Measurements from ENCODE around the gene TBRG1.

The TBRG1 gene

DNA sequence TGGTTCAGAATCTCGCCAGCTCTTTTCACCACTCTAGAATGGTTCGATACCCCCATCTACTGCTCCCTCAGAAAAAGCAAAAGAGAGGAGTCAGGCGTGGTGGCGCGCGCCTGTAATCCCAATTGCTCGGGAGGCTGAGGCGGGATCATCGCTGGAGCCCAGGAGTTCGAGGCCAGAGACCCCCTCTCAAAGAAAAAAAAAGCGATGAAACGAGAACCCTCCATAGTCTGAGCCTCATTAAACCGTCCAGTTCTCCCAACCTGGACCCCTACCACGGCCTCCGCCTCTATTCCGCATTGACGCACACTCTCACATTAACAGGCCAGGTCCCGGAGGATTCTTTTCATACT lies 51.5 kb downstream of the TBRG1 start:
- Histone ChIP-seq H3K27me3 (ENCODE audit: insufficient read depth, low read depth) (no peaks in the 10 kb centered on the region), H3K79me2 (ENCODE audit: insufficient read depth, low read depth) (no peaks in the 10 kb centered on the region), H4K20me1 (ENCODE audit: insufficient read depth) (no peaks in the 10 kb centered on the region), H3K36me3 (ENCODE audit: insufficient read depth) (no peaks in the 10 kb centered on the region), H3K27ac (peak overlapping the region; percentile 32; the same call in 1 of the 2 replicates), H2AFZ (ENCODE audit: low read depth) (peak overlapping the region; percentile 38; the same call in 1 of the 2 replicates), H3K4me2 (peak overlapping the region; percentile 46), H3K9ac (peak overlapping the region; percentile 75), H3K4me3 (IDR thresholded peaks at IDR 0.05; ENCODE audit: insufficient read depth, low read depth, low read length) (no peak overlapping the region), H3K4me1 (ENCODE audit: low read depth, poor library complexity, severe bottlenecking) (peaks cover 34% of the 10 kb centered on the region)
- TF ChIP-seq, protein P1, sequence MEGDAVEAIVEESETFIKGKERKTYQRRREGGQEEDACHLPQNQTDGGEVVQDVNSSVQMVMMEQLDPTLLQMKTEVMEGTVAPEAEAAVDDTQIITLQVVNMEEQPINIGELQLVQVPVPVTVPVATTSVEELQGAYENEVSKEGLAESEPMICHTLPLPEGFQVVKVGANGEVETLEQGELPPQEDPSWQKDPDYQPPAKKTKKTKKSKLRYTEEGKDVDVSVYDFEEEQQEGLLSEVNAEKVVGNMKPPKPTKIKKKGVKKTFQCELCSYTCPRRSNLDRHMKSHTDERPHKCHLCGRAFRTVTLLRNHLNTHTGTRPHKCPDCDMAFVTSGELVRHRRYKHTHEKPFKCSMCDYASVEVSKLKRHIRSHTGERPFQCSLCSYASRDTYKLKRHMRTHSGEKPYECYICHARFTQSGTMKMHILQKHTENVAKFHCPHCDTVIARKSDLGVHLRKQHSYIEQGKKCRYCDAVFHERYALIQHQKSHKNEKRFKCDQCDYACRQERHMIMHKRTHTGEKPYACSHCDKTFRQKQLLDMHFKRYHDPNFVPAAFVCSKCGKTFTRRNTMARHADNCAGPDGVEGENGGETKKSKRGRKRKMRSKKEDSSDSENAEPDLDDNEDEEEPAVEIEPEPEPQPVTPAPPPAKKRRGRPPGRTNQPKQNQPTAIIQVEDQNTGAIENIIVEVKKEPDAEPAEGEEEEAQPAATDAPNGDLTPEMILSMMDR (conservative IDR thresholded peaks at IDR 0.05; ENCODE audit: low read depth, low read length) = no peak

GRCh38 chr11:124674571-124674970 lies 51.9 kb downstream of the TBRG1 start:
- Histone ChIP-seq H3K4me2 (peak overlapping the region; percentile 46), H3K27me3 (ENCODE audit: insufficient read depth, low read depth) (no peaks in the 10 kb centered on the region), H3K79me2 (ENCODE audit: insufficient read depth, low read depth) (no peaks in the 10 kb centered on the region), H3K4me3 (IDR thresholded peaks at IDR 0.05; ENCODE audit: insufficient read depth, low read depth, low read length) (no peak overlapping the region), H2AFZ (ENCODE audit: low read depth) (peak overlapping the region; percentile 38; the same call in 1 of the 2 replicates), H3K27ac (no peak overlapping the region), H3K9ac (peak overlapping the region; percentile 75; the same call in 1 of the 2 replicates), H4K20me1 (ENCODE audit: insufficient read depth) (no peaks in the 10 kb centered on the region), H3K4me1 (ENCODE audit: low read depth, poor library complexity, severe bottlenecking) (peaks cover 29% of the 10 kb centered on the region), H3K36me3 (ENCODE audit: insufficient read depth) (no peaks in the 10 kb centered on the region)
- TF ChIP-seq, protein P1 (conservative IDR thresholded peaks at IDR 0.05; ENCODE audit: low read depth, low read length) = no peak

DNA sequence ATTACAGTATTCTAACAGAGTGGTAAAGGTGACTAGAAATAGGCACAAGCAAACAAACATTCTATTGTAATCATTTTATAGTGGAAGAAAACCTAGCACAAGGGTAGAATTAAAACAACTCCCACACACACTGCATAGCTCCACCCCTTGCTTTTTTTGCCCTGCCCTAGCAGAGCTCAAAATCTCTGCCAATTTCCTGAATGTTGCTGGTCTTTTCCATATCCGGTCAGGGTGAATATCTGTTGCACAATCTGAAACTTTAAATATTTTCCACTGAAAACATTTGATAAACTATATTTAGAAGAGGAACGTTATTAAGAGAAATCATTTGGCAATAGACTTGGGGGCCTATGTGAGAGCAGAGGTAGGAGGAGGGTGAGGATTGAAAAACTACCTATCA lies 53.7 kb downstream of the TBRG1 start:
- no peak overlapping the region for H2AFZ ChIP-seq (ENCODE audit: low read depth)
- no peaks in the 10 kb centered on the region for H3K79me2 ChIP-seq (ENCODE audit: insufficient read depth, low read depth)
- H3K27ac ChIP-seq = no peak overlapping the region
- H3K4me2 ChIP-seq = no peak overlapping the region
- peaks cover 11% of the 10 kb centered on the region for H3K4me1 ChIP-seq (ENCODE audit: low read depth, poor library complexity, severe bottlenecking)
- H3K36me3 ChIP-seq (ENCODE audit: insufficient read depth) = no peaks in the 10 kb centered on the region
- H3K27me3 ChIP-seq (ENCODE audit: insufficient read depth, low read depth) = no peaks in the 10 kb centered on the region
- no peak overlapping the region for H3K4me3 ChIP-seq (IDR thresholded peaks at IDR 0.05; ENCODE audit: insufficient read depth, low read depth, low read length)
- TF ChIP-seq, protein P1 (conservative IDR thresholded peaks at IDR 0.05; ENCODE audit: low read depth, low read length) = no peak
- no peaks in the 10 kb centered on the region for H4K20me1 ChIP-seq (ENCODE audit: insufficient read depth)
- H3K9ac ChIP-seq = no peak overlapping the region

DNA sequence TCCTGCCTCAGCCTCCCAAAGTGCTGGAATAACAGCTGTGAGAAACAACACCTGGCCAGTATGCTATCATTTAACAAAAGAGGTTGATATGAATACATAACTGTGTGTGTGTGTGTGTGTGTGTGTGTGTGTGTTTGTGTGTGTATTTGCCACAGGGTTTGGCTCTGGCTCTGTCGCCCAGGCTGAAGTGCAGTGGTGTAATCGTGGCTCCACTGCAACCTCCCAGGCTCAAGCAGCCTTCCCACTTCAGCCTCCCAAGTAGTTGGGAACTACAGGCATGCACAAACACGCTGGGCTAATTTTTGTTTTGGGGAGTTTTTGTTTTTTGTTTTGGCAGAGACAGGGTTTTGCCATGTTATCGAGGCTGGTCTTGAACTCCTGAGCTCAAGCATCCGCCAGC lies 55.8 kb downstream of the TBRG1 start:
- Histone ChIP-seq H2AFZ (ENCODE audit: low read depth) (no peak overlapping the region), H3K27ac (no peak overlapping the region), H3K27me3 (ENCODE audit: insufficient read depth, low read depth) (no peaks in the 10 kb centered on the region), H4K20me1 (ENCODE audit: insufficient read depth) (no peaks in the 10 kb centered on the region), H3K79me2 (ENCODE audit: insufficient read depth, low read depth) (no peaks in the 10 kb centered on the region), H3K4me1 (ENCODE audit: low read depth, poor library complexity, severe bottlenecking) (peaks cover 6% of the 10 kb centered on the region), H3K4me2 (no peak overlapping the region), H3K4me3 (IDR thresholded peaks at IDR 0.05; ENCODE audit: insufficient read depth, low read depth, low read length) (no peak overlapping the region), H3K9ac (no peak overlapping the region), H3K36me3 (ENCODE audit: insufficient read depth) (no peaks in the 10 kb centered on the region)
- TF ChIP-seq, protein P1 (conservative IDR thresholded peaks at IDR 0.05; ENCODE audit: low read depth, low read length) = no peak

Measured in KMS-11 (cell line).